Measurements from ENCODE around the gene DDX55. TPM values are rescaled to one million over a fixed set of nuclear protein-coding genes. Genes with fewer than 3 reads are reported as not detected.
A peak's percentile ranks its signal among the peaks of the same experiment; 100 is the strongest.

DDX55 gene
- total RNA-seq, 4 donors from 2014 or later = 6.2 to 9.4 (median 7.4) TPM

GRCh38 chr12:123633379-123634141 lies 31.7 kb downstream of the DDX55 start, which contains the start of the genes EIF2B1 and GTF2H3:
TSS of gene EIF2B1 (minus strand) at chr12:123633686. CDS start at chr12:123633557, 129 bp downstream.
TSS of gene GTF2H3 (plus strand) at chr12:123633829. CDS start at chr12:123633860, 31 bp downstream.
- Histone ChIP-seq H3K4me3 (peak within 1 kb of the TSS; percentile 86 to 97 (median 95)), H3K4me1 (peaks cover 12% of the 10 kb centered on the region in 2 donors), H3K27ac (peak within 1 kb of the TSS; percentile 74 to 89 (median 84)), H3K9me3 (no peaks in the 10 kb centered on the region), H3K27me3 (no peaks in the 10 kb centered on the region), H3K36me3 (peaks cover 0 to 37% of the 10 kb centered on the region in 2 donors)
- intact Hi-C loops (cut with DNase I; ENCODE audit: low total_unique reads) = loop anchor here (1.0 to 5.0 kb wide), 3 partner anchors 31 to 49 kb away; partner anchors contain the start of genes DDX55, TCTN2 and TMED2
- in situ Hi-C loops (cut with MboI; ENCODE audit: low sequenced_read_pairs in 4 of 4) = loop anchor here in 1 of 4 donors (25.0 kb wide), 1 partner anchor 1121 kb away; the partner anchor contains the start of gene ZCCHC8
- TF ChIP-seq POLR2A (IDR thresholded peaks at IDR 0.05) (peak; percentile 63 to 85), CTCF (IDR thresholded peaks at IDR 0.05 in 4 of 5, conservative IDR thresholded peaks at IDR 0.05 in 1 of 5) (peak in 2 of 5 experiments; percentile 14 to 20)
- DNase-seq (peak; percentile 92 to 96), ATAC-seq (peak; percentile 99)

GRCh38 chr12:123634142-123634561 lies 32.3 kb downstream of the DDX55 start:
- intact Hi-C loops (cut with DNase I; ENCODE audit: low total_unique reads) = loop anchor here (5.0 kb wide), 1 partner anchor 38 kb away; the partner anchor contains the start of gene TCTN2
- Histone ChIP-seq H3K27ac (peak overlapping the region; percentile 74 to 89 (median 84)), H3K4me3 (peak overlapping the region; percentile 86 to 97 (median 95)), H3K27me3 (no peaks in the 10 kb centered on the region), H3K4me1 (peaks cover 12% of the 10 kb centered on the region in 2 donors), H3K9me3 (no peaks in the 10 kb centered on the region), H3K36me3 (peaks cover 0 to 31% of the 10 kb centered on the region in 2 donors)
- no peak for DNase-seq
- no peak for TF ChIP-seq CTCF (IDR thresholded peaks at IDR 0.05 in 4 of 5, conservative IDR thresholded peaks at IDR 0.05 in 1 of 5)
- no peak for TF ChIP-seq POLR2A (IDR thresholded peaks at IDR 0.05)
- in situ Hi-C loops (cut with MboI; ENCODE audit: low sequenced_read_pairs in 4 of 4) = loop anchor here in 1 of 4 donors (25.0 kb wide), 1 partner anchor 1122 kb away; the partner anchor contains the start of gene ZCCHC8
- no peak for ATAC-seq

- TF ChIP-seq POLR2A (IDR thresholded peaks at IDR 0.05) = no peak
- no peak for TF ChIP-seq CTCF (IDR thresholded peaks at IDR 0.05 in 4 of 5, conservative IDR thresholded peaks at IDR 0.05 in 1 of 5)
- Histone ChIP-seq H3K9me3 (no peaks in the 10 kb centered on the region), H3K4me1 (no peaks in the 10 kb centered on the region), H3K27me3 (no peaks in the 10 kb centered on the region), H3K4me3 (no peak overlapping the region), H3K27ac (no peak overlapping the region), H3K36me3 (peaks cover 0 to 63% of the 10 kb centered on the region in 2 donors)
- intact Hi-C loops (cut with DNase I; ENCODE audit: low total_unique reads) (no loop called here), in situ Hi-C loops (cut with MboI; ENCODE audit: low sequenced_read_pairs in 4 of 4) (loop anchor here in 1 of 4 donors (25.0 kb wide), 1 partner anchor 1132 kb away; the partner anchor contains the start of gene ZCCHC8)
- ATAC-seq (no peak), DNase-seq (no peak)
Observed at GRCh38 chr12:123643911-123644310, 42.0 kb downstream of the DDX55 start.

- ATAC-seq (no peak), DNase-seq (no peak)
- Histone ChIP-seq H3K27ac (no peak overlapping the region), H3K9me3 (no peaks in the 10 kb centered on the region), H3K36me3 (peaks cover 0 to 61% of the 10 kb centered on the region in 2 donors), H3K4me3 (no peak overlapping the region), H3K4me1 (no peaks in the 10 kb centered on the region), H3K27me3 (no peaks in the 10 kb centered on the region)
- intact Hi-C loops (cut with DNase I; ENCODE audit: low total_unique reads) (no loop called here), in situ Hi-C loops (cut with MboI; ENCODE audit: low sequenced_read_pairs in 4 of 4) (loop anchor here in 1 of 4 donors (25.0 kb wide), 1 partner anchor 1133 kb away; the partner anchor contains the start of gene ZCCHC8)
- TF ChIP-seq POLR2A (IDR thresholded peaks at IDR 0.05) (no peak), CTCF (IDR thresholded peaks at IDR 0.05 in 4 of 5, conservative IDR thresholded peaks at IDR 0.05 in 1 of 5) (no peak)
Observed at GRCh38 chr12:123645380-123645779, 43.5 kb downstream of the DDX55 start.
